ENCODE data around the gene CRPPA. TPM values are rescaled to one million over a fixed set of nuclear protein-coding genes. Genes with fewer than 3 reads are reported as not detected.

CRPPA gene
- total and polyA plus RNA-seq, 2 of the 13 experiments (the other 11 are each of a cell fraction or from before 2014, with no cell fraction given), result 0.16 to 1.3 TPM

DNA sequence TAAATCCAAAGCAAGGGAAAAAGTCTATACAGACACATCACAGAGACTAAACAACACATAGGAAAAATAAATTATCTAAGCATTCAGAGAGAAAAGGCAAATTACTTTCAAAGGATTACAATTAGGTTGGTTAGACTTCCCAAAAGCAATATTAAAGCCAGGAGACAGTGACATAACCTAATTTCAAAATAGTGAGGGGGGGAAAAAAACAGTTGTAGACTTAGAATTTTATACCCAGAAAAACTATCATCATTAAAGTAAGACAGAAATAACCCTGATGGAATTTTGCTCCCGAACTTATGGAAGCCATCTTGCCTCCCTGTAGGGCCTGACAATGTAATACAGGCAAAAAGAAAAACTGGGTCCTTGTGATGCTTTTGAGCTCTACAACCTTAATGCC lies 18.4 kb downstream of the CRPPA start:
- TF ChIP-seq HNF1A (IDR thresholded peaks at IDR 0.05; ENCODE audit: low read depth) (no peak), HNF1A (CRISPR knock-in tag; IDR thresholded peaks at IDR 0.05; ENCODE audit: borderline replicate concordance) (no peak), ZNF720 (CRISPR knock-in tag; IDR thresholded peaks at IDR 0.05) (no peak), ZNF251 (CRISPR knock-in tag; IDR thresholded peaks at IDR 0.05) (no peak), SOX13 (IDR thresholded peaks at IDR 0.05) (no peak), SOX13 (CRISPR knock-in tag; conservative IDR thresholded peaks at IDR 0.05 in 1 of 2, IDR thresholded peaks at IDR 0.05 in 1 of 2) (no peak), HNRNPUL1 (IDR thresholded peaks at IDR 0.05; ENCODE audit: low read depth, low read length) (no peak), IRX3 (CRISPR knock-in tag; IDR thresholded peaks at IDR 0.05; ENCODE audit: borderline replicate concordance, low read depth) (no peak), PAF1 (CRISPR knock-in tag; IDR thresholded peaks at IDR 0.05) (no peak), MXD4 (CRISPR knock-in tag; IDR thresholded peaks at IDR 0.05) (no peak), SKI (IDR thresholded peaks at IDR 0.05; ENCODE audit: partially characterized antibody) (no peak)
- TF ChIP-seq, protein P1, sequence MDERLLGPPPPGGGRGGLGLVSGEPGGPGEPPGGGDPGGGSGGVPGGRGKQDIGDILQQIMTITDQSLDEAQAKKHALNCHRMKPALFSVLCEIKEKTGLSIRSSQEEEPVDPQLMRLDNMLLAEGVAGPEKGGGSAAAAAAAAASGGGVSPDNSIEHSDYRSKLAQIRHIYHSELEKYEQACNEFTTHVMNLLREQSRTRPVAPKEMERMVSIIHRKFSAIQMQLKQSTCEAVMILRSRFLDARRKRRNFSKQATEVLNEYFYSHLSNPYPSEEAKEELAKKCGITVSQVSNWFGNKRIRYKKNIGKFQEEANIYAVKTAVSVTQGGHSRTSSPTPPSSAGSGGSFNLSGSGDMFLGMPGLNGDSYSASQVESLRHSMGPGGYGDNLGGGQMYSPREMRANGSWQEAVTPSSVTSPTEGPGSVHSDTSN (CRISPR knock-in tag; IDR thresholded peaks at IDR 0.05), result no peak
- TF ChIP-seq, protein P2, sequence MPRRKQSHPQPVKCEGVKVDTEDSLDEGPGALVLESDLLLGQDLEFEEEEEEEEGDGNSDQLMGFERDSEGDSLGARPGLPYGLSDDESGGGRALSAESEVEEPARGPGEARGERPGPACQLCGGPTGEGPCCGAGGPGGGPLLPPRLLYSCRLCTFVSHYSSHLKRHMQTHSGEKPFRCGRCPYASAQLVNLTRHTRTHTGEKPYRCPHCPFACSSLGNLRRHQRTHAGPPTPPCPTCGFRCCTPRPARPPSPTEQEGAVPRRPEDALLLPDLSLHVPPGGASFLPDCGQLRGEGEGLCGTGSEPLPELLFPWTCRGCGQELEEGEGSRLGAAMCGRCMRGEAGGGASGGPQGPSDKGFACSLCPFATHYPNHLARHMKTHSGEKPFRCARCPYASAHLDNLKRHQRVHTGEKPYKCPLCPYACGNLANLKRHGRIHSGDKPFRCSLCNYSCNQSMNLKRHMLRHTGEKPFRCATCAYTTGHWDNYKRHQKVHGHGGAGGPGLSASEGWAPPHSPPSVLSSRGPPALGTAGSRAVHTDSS (CRISPR knock-in tag; conservative IDR thresholded peaks at IDR 0.05), result no peak
- Histone ChIP-seq H4K20me1 (ENCODE audit: insufficient read depth, low read length) (no peaks in the 10 kb centered on the region), H3K27ac (ENCODE audit: extremely low read length, insufficient read depth, low read length) (no peak overlapping the region), H3K4me3 (replicated peaks in 1 of 3; ENCODE audit: insufficient read depth in 1 of 3, low read depth in 2 of 3, low read length in 3 of 3) (no peak overlapping the region), H3K36me3 (replicated peaks in 1 of 2; ENCODE audit: control insufficient read depth in 1 of 2, insufficient read depth in 2 of 2, low read length in 2 of 2) (no peaks in the 10 kb centered on the region), H3K9me3 (ENCODE audit: low read length) (peaks cover 50% of the 10 kb centered on the region), H2AFZ (ENCODE audit: low read length) (no peak overlapping the region), H3K27me3 (ENCODE audit: control insufficient read depth in 1 of 2, insufficient read depth in 2 of 2, low read length in 2 of 2) (no peaks in the 10 kb centered on the region), H3K9ac (ENCODE audit: insufficient read depth, low read depth, low read length) (no peak overlapping the region), H3K4me1 (ENCODE audit: insufficient read depth, low read length) (no peaks in the 10 kb centered on the region), H3K4me2 (ENCODE audit: low read depth, low read length) (no peak overlapping the region), H3K79me2 (ENCODE audit: insufficient read depth, low read length) (no peaks in the 10 kb centered on the region)
- ATAC-seq (no peak), FAIRE-seq (no peak), DNase-seq (ENCODE audit: low spot score) (no peak)
- intact Hi-C loops (cut with micrococcal nuclease; ENCODE audit: unreplicated experiment) (no loop called here), in situ Hi-C loops (cut with HindIII; ENCODE audit: extremely low pct_ligation_motif_present, low pct_unique_long_range_greater_than_20kb) (no loop called here)
- ChIA-PET CTCF (ENCODE audit: low intra/inter-chr PET ratio, low total read pairs) (no interaction called here), POLR2A (no interaction called here)
- WGBS (ENCODE audit: low lambda C conversion rate), result 0% methylated on average over 1 of the region's 1 CpG
- BruUV-seq (replicated peaks), result no TSS peak
